Stimulated activated CD8-positive, alpha-beta memory T cell treated with anti-CD3 and anti-CD28 coated beads, Interleukin-4, amount 100 ng/mL, for 48 hours (primary cell): ENCODE data around the gene NTRK1.

ENCODE experiments used
- DNase-seq: peaks from one replicate; pipeline ENCODE4 v3.0.0-alpha.2; 2020

Gene NTRK1

DNA sequence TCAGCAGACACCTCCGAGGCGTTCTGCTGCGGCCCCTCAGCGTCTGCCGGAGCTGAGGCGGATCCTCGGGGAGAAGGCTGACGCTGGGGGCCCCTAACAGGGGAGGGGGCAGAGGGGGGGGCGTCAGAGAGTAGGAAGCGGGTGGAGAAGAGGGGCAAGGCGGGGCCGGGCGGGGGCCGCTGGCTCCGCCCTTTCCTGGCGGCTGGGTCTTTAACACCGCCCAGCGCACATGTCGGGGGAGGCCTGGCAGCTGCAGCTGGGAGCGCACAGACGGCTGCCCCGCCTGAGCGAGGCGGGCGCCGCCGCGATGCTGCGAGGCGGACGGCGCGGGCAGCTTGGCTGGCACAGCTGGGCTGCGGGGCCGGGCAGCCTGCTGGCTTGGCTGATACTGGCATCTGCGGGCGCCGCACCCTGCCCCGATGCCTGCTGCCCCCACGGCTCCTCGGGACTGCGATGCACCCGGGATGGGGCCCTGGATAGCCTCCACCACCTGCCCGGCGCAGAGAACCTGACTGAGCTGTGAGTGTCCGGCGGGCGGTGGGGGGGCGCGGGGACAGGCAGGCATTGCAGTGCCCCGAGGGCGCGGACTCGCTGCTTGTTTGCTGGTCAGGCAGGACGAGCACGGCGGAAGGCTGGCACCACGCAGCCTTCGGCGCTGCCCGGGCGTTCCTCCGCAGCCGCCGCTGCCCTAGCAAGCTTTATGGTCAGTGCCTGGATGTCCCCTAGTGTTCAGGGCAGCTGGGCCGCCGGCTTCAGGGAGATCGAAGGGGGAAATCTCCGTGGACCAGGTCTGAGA lies at the start of gene NTRK1:
NTRK1 (plus strand) TSS at position 238 of the 796 bp plus-strand sequence; CDS start at position 308, 70 bp downstream.
- DNase-seq = peak; percentile 70

DNA sequence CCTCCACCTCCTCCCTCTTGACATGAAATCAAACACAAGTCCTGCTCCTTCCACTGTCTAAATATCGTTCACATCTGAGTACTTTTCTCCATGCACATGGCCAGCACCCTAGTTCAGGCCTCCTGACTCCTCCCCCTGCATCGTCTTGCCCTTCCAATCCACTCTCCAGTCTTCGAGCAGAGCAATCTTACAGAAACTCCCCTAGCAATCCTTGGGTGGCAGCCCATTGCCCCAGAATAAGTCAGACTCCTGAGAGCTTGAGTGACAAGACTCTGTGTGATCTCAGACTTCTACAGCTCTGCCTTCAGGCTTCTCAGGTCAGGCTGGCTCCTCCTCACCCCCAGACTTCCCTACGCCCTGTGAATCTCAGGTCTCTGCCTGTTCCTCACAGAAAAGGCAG lies 49.5 kb upstream of the NTRK1 start:
- DNase-seq = no peak

DNA sequence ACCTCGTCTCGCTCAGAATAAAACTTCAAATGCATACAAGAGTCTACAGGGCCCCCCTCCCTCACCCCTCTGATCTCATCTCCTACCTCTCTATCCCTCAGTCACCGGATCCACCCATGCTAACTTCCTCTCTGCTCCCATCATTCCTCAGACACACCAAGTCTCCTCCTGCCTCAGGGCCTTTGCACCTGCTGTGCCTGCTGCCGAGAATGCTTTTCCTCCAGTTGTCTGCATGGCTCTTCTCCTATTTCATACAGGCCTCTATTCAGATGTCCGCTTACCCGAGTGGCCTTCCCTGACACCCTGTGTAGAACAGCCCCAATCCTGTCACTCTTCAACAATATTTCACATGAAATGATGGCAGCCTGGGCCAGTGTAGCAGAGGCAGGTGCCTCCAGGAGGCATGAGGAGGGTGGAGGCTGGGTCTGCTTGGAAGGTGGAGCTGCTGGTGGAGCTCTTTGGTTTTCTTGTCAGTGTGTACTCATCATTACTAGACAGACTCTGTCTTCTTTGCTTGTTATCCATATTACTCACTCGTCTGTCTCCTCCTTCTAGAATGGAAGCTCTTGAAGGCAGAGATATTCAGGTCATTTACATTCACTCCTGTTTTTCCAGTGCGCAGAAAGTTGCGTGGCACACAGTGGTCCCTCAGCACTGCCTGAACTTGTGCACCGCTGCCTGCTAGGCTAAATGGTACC lies 48.2 kb upstream of the NTRK1 start:
- no peak for DNase-seq

DNA sequence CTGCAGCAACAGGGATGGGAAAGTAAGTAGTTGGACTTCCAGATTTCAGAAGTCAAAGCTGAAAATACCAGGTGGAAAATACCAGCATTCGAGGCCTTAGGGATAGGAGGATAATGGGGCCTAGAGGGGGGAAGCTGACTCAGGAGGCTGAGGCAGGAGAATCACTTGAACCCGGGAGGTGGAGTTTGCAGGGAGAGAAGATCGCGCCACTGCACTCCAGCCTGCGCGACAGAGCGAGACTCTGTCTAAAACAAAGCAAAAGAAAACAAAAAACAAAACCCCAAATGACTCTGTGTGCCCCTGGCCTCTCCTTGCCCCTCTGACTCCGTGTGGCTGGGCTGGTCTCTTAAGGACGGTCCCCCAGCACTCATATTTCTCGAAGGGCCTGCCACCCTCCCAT lies 47.4 kb upstream of the NTRK1 start:
- no peak for DNase-seq

DNA sequence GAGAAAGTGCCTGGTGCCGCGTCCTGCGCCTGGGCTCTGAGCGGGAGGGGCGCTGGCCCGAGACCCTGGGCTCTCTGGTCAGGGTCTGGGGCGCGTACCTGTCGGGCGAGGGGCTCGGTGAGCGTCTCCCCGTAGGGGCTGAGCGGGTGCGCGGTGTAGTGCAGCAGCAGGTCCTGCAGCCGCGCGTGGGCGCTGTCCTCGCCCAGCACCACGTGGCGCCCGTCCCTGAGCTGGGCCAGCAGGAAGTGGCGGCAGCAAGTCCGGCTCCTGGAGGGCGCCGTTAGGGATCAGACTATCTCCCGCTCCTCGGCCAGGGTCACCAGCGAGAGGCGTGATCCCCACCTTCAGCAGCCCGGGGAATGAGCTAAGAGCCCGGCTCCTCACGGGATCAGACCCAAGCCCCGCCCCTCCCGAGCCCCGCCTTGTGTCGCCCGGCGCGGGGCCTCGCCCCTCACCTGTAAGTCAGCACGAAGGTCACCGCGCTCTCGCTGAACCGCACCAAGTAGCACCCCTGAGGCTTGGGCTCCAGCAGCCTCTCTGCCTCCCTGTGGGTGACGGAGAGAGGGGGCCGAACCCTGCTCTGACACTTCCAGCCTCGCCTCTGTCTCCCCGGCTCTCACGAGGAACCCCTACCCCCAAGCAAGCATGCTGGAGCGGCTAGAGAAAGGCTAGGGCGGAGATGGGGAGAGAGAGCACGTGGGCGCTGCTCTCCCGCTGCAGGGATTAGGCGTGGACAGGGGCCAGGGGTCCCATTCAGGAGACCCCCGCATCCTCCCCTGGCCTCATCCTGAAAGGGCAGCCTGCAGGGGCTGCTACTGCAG lies 46.7 kb upstream of the NTRK1 start:
- peak; percentile 87 for DNase-seq

DNA sequence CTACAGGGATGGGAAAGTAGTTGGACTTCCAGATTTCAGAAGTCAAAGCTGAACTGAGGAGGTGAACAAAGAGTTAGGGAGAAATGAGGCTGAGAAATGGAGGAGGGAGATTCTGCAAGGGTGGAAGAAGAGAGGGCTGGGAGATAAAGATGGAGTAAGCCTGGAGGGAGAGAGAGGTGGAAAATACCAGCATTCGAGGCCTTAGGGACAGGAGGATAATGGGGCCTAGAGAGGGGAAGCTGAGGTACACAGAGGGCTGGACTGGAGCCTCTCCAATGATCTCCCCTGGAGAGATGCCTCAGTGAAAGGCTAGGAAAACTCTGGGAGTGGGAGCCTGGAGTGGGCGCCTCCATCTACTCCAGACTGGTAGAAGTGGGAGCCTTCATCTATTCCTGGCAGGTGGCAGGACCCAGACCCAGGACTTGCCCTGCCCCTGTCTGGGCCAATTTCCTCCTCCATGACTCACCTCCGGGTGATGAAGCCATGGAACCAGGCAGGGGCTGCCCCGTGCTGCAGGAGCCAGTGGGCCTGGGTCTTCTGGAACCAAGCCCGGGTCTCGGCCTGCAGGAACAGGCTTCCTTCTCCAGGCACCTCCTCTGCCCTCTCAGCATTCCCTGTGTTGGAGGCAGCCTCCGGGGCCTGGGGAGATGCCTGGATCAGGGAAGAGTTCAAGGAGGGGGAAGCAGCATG lies 45.9 kb upstream of the NTRK1 start:
- DNase-seq = peak; percentile 70

DNA sequence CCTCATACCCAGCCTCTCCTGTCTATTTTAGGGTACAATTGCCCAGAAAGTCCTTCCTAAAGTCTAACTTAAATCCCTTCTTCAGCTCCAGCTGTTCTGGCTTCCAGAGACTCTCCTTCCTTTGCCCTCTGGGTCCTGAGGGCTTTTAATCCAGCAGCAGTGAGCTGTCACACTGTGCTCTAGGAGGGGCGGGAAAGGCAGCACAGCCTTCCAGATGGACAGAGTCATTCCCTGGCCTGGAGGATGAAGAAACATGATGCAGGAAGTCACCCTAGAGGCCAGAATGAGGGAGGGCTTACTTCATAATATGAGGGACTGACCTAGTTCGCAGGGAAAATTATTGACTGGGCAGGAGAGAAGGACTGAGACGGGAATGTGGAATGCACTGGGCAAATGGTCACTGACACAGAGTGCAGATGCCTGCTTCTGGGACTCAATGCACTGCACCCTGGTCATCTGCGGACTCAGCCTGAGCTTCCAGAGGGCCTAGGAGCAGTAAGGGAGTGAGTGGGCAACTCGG lies 45.3 kb upstream of the NTRK1 start:
- DNase-seq = no peak

DNA sequence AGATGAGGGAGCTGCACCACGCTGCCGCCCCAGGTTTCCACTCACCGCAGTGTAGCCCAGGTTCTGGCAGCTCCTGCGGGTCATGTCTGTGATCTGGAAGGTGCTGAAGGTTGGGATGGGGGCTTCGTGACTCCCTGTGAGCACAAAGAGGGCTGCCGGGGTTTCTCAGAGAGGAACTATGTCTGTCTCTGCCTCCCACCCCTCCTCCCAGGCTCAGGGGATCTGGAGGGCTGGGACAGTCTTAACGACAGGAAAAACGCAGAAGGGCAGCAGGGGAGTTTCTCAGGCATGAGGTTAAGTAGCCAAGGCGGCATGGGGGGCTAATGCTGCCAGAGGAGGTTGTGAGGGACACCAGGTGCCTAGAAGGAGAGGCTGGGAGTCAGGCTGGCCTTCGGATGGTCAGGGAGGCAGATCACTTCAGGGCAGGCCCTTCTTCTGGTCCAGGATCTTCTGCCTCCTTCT lies 44.7 kb upstream of the NTRK1 start:
- DNase-seq = no peak

DNA sequence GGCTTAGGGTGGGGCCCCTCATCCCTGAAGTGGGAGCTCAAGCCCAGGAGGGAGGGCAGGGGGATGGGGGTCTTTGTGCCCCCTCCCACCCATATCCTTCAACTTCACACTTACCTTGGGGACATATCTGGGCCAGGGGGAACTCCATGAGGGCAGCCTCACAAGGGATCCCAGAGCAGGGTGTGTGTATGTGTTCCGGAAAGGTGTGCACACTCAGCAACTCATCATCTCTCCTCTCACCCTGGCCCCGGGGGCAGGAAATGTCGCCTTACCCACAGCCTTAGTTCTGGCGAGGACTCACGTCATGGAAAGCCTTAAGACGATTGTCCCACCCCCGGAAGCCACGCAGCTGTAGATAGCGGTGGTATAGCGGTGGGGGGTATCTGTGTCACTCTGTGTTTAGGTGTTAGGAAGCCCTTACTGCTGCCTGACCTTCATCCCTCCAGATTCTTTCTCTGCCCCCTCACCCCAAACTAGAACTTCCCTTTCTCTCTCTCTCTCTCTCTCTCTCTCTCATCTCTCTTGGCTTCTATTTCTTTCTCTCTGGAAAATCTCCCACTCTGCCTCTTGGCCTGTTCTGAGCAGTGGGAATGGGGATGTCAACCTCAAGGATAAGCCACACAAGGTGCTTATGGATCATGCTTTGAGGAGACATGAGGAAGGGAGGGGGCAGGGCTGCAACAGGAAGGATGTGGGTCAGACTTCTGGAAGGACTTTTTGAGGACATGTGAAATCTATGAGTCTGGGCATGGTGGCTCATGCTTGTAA lies 43.9 kb upstream of the NTRK1 start, which contains the start of gene SH2D2A:
SH2D2A (minus strand) TSS at position 288 of the 768 bp plus-strand sequence; CDS start at position 148, 140 bp downstream.
- peak; percentile 96 for DNase-seq

DNA sequence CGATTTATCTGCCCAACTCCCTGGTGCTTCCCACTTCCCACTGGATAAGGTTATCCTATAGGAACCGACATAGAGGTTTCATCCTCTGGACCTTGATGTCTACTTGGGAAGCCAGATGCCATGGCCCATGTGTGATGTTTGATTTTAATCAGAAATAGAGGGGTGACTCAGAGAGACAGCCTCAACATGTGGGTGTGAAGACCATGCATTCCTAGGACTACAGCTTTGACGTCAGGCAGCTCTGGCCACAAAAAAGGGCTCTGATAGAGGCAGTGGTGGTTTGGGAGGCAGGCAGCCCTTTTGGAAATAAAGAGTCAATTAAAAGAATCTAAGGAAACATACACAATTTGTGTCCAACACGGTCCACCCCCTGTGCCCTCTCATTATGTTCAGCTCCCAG lies 38.9 kb upstream of the NTRK1 start:
- DNase-seq = peak; percentile 77

DNA sequence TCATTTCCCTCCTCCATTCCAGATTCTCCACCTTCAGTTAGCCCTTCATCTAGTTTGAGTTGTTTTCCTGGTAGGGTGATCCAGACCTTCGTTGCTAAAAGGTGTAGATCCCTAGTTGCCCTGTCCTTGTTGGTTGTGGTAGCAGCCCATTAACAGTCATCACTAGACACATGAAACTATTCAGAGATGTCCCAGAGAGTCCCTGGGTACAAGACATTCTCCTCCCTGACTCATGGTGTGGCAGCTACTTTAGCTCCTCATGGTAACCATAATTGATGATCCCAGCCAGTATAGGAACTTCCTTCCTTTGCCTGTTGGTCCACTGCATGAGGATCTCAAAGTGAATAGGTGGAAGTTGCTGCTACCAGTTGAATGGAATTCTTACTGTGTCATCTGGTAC lies 38.0 kb upstream of the NTRK1 start:
- no peak for DNase-seq

DNA sequence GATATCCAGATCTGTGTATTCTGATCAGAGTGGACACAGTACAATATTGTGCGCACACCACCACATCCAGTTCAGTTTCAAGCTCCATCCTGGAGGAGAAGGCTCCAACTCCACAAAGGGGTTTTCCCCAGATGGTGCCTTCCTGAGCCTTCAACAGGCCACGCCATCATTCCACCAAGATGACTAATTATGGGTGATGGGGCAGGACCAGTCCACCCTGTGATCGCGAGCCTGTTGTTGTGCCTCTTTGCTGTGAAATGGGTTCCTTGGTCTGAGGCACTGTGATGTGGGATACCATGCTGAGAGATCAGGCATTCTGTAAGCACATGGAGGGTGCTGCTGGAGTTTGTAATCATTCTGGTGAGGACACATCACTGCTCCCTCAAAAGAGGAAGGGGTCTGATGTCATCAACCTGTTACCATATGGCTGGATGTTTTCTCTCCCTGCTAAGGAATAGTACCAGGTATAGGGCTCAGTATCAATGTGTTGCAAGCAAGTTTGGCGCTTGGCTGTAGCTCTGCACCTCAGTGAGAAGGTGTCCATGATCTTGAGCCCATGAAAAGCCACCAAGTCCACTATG lies 37.4 kb upstream of the NTRK1 start:
- DNase-seq = no peak

DNA sequence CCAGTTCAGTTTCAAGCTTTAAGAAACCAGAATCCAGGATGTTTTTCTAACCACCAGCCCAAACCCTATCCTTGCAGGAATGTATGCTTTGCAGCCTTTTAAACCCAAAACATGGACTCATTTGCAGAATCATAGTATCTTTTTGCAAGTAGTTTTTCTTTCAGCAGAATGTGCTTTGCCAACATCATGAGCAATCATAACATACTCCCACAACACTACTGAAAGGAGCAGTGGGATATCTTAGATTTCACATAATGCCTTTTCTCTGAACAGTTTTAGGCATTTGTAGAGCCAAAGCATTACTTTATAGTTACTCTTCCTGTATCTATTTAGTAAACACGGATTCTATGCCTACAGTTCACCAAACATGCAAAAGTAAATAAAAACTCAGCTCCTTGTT lies 34.0 kb upstream of the NTRK1 start:
- DNase-seq = no peak

DNA sequence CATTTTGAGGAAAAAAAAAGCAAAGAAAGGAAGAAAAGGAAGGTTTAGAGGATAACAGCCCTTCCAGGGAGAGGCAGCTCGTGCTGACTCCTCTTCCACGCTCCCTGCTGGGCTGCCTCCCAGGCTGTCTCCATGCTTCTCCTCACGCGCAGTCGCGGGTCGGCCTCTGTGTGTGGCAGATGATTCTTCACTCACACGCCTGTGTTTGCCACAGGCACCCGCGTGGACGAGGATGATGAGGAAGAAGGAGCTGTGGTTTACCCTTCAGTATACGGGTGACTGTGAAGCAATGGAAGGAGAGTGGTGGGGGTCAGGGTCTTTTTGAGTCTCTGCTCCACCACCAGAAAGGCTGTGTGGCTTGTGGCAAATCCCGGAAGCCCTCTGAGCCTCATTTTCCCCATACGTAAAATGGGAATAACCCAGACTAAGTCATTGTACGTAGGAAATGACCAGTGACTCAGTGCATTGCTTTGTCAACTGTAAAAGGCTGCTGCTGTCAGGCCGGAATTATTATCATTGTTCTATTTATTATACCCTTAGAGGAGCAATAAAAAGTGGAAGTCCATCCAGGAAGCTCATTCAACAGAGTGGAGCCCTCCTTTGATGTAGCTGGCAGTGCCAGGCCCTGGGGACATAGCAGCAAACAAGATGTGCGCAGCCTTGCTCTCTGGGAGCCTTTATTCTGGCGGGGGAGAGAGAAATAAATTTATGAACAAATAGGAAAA lies 32.1 kb upstream of the NTRK1 start:
- no peak for DNase-seq

DNA sequence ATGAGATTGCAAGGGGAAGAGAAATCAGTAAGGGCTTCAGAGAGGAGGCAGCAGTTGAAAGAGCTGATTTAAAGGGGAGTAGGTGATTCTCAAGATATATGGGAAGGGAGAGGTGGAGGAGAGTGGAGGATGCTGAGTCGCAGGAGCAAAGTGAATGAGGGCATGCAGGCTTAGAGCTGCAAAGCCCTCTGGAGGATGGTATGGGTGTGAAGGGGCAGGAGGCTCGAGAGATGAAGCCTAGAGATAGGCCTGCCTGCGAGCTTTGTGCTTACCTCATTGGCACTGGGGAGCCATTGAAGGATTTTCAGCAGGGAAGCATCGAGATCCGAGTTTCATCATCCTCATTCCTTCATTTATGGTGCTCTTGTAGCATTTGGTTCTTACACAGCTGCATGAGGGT lies 28.2 kb upstream of the NTRK1 start:
- DNase-seq = no peak

DNA sequence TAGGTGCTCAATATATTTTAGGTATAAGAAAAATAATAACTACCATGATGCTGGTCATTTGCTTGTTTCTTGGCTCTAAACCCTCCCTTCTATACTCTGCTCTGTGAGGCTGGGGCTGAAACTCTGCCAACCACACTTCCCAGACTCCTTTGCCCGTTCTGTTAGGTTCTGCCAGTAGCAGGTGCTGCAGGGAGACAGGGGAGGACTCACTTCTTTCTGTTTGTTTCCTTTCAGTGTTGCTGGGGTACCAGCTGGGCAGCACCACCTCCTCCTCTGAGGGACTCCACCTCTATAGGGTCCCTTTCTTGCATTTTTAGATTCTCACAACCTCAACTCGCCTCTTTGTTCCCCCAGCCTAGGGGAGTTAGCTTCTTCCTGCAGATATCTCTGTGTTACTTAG lies 27.1 kb upstream of the NTRK1 start:
- no peak for DNase-seq

DNA sequence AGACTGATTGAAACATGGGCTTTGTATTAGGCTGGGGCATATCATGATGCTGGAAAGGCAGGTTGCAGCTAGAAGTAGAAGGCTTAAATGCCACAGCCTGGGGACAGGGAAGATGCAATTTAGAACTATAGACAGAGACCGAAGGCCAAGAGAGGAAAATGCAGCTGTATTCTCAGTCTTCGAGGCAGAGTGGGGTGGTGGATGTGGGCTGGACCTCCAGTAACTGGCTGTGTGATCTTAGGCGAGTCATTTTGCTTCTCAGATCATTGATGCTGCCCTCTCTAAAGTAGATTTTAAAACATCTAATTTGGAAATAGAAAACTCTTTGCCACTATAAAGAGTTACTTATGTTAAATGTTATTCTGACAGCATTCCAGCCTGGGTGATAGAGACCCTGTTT lies 26.3 kb upstream of the NTRK1 start:
- no peak for DNase-seq

DNA sequence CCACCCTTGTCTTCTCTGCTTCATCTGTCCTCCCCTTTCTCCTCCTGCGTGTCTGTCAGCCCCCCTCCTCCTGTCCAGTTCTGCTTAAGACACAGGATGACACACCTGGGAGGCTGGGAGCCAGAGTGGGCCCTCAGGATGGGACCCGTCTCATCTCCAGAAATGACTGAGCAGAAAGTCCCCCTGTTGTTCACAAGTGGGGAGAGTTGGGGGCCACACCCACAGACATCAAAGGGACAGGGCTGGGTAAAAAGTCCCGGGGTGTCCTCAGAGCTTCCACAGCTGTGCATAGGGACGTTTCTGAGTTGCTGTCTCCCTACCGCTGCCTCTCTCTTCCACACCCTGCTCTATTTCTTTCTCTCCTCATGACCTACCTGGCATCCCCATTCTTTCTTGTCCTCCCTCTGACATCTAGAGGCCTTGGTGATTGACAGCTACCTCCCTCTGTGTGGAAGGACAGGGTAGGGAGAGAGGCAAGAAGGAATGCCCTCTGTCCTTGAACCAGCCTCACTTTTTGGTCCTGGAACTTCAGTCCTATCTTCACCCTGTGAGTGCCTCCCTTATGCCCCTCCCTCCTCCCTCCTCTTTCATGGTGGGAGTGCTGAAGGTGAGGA lies 24.5 kb upstream of the NTRK1 start:
- peak; percentile 76 for DNase-seq

DNA sequence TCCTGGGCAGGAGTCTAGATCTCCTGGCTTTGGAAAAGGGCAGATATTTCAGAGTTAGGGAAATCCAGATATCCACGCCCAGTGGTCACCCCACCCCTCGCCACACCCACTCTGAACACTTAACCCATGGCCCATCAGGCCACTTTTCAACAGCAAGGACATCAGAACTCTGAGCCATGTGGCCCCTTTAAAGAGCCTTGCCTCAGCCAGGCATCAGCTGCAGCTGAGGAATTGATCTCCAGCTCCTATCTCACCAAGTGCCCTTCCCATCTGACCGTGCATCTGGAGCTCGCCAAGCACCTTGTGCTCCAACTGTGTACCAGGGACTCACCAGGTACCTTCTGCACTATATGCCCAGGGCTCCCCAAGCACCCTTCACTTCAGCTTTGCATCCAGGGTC lies 23.8 kb upstream of the NTRK1 start:
- no peak for DNase-seq

DNA sequence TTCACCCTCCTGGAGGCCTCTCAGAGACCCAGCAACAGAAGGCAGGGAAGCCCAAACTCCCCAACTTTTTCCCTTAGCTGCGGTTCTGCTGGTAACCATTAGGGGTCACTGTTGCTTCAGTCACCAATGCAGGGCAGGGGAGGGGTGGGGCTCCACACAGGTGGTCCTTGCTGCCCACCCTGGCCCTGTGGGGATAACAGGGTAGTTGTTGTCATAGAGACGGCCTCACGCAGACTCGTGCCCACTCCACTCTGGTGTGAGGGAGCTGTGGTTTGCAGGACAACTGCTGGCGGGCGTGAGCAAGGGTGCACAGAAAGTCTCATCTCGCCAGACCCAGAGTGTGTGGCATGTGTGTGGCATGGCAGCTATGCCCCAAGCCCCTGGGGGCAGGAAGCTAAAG lies 21.7 kb upstream of the NTRK1 start:
- DNase-seq = peak; percentile 71
